H1 (cell line): ENCODE data around the gene GUCY1A2. TPM values are rescaled to one million over a fixed set of nuclear protein-coding genes. Genes with fewer than 3 reads are reported as not detected.

Experiments
- CTCF ChIA-PET: fragments of 300-600 bp; sonication (Branson Sonifier 250); formaldehyde crosslinking; loops from one replicate; lab custom pipeline; 2021; ENCODE audit not compliant: partially characterized antibody; lab: Charles Lee
- POLR2A ChIA-PET: fragments of 300-600 bp; sonication (Branson Sonifier 250); formaldehyde crosslinking; loops from one replicate; lab custom pipeline; 2021; ENCODE audit warnings: inconsistent platforms; ENCODE audit not compliant: partially characterized antibody; lab: Charles Lee
- DNase-seq, 2 experiments: peaks; one replicate each; pipeline versions ENCODE4 v3.0.0 to v3.0.0-alpha.2; 2010 to 2022; ENCODE audit warnings: low spot score in 2 of 2, low read depth in 1 of 2, mixed read lengths in 1 of 2
- FAIRE-seq: peaks from 2 replicates; lab custom pipeline; 2011; peaks lifted over from hg19 to GRCh38; lab: Jason Lieb, UNC
- H2AFZ ChIP-seq: 2 replicates; pipeline ENCODE4 v1.8.1; 2012; ENCODE audit warnings: low read length, inconsistent platforms
- H2AK5ac ChIP-seq: 2 replicates; pipeline ENCODE4 v1.6.1; 2013; ENCODE audit warnings: low read depth, low read length
- H2BK120ac ChIP-seq: replicated peaks from 2 replicates; pipeline ENCODE3; 2013; ENCODE audit warnings: low read depth, low read length, inconsistent platforms
- H2BK12ac ChIP-seq: 2 replicates; pipeline ENCODE4 v1.6.1; 2013; ENCODE audit warnings: low read depth, low read length
- H2BK15ac ChIP-seq: 2 replicates; pipeline ENCODE4 v1.6.1; 2013; ENCODE audit warnings: low read length
- H2BK20ac ChIP-seq: 2 replicates; pipeline ENCODE4 v1.6.1; 2013; ENCODE audit warnings: low read length
- H2BK5ac ChIP-seq: 2 replicates; pipeline ENCODE4 v1.6.1; 2013; ENCODE audit warnings: low read depth, low read length
- H3K14ac ChIP-seq: 2 replicates; pipeline ENCODE4 v1.6.1; 2013; ENCODE audit warnings: inconsistent platforms; ENCODE audit not compliant: insufficient read length
- H3K18ac ChIP-seq: 2 replicates; pipeline ENCODE4 v1.6.1; 2013; ENCODE audit warnings: low read length; ENCODE audit errors: extremely low read depth
- H3K23ac ChIP-seq: 2 replicates; pipeline ENCODE4 v1.6.1; 2013; ENCODE audit warnings: inconsistent platforms; ENCODE audit not compliant: insufficient read length
- H3K23me2 ChIP-seq: 2 replicates; pipeline ENCODE4 v1.6.1; 2013; ENCODE audit warnings: low read depth, low read length
- H3K27ac ChIP-seq: 2 replicates; pipeline ENCODE4 v1.6.1; 2011; ENCODE audit warnings: low read depth, low read length, inconsistent platforms
- H3K27me3 ChIP-seq, 4 experiments: replicated peaks in 1 of 4; 1 replicate in 1 of 4; 2 replicates in 3 of 4; pipeline versions ENCODE4 v1.6.1 to v1.8.1; 2011 to 2013; ENCODE audit warnings: low read length in 3 of 4, mild to moderate bottlenecking in 3 of 4, inconsistent platforms in 2 of 4, mixed read lengths in 2 of 4, moderate library complexity in 1 of 4; ENCODE audit not compliant: control insufficient read depth in 3 of 4, insufficient read depth in 3 of 4; ENCODE audit errors: extremely low read depth in 1 of 4
- H3K36me3 ChIP-seq, 4 experiments: 2 replicates each; pipeline versions ENCODE4 v1.6.1 to v1.8.1; 2011 to 2013; ENCODE audit warnings: mild to moderate bottlenecking in 4 of 4, low read length in 3 of 4, moderate library complexity in 2 of 4, control low read depth in 1 of 4, inconsistent platforms in 1 of 4; ENCODE audit not compliant: insufficient read depth in 4 of 4, control insufficient read depth in 2 of 4
- H3K4ac ChIP-seq: replicated peaks from 2 replicates; pipeline ENCODE3; 2013; ENCODE audit warnings: low read length, low read depth, mixed read lengths, inconsistent platforms; ENCODE audit not compliant: insufficient read length
- H3K4me1 ChIP-seq, 4 experiments: replicated peaks in 1 of 4; 1 replicate in 1 of 4; 2 replicates in 3 of 4; pipeline versions ENCODE4 v1.6.1 to v1.8.1; 2011 to 2013; ENCODE audit warnings: low read length in 3 of 4, inconsistent platforms in 2 of 4, mixed read lengths in 1 of 4; ENCODE audit not compliant: insufficient read depth in 4 of 4, control insufficient read depth in 3 of 4
- H3K4me2 ChIP-seq, 2 experiments: 2 replicates each; pipeline versions ENCODE4 v1.6.1 to v1.8.1; 2011 to 2013; ENCODE audit warnings: low read depth in 2 of 2, low read length in 2 of 2, control low read depth in 1 of 2, inconsistent platforms in 1 of 2, mild to moderate bottlenecking in 1 of 2; ENCODE audit not compliant: insufficient read depth in 1 of 2
- H3K4me3 ChIP-seq, 4 experiments: fragments of 200-600, 300-600 bp in 1 of 4; sonication (generic), shearing (Covaris generic), sonication (Bioruptor Twin) in 1 of 4; 2 replicates each; pipeline versions ENCODE4 v1.5.1 to v1.8.1; 2011 to 2016; ENCODE audit warnings: low read length in 4 of 4, low read depth in 3 of 4, control low read depth in 2 of 4, inconsistent platforms in 2 of 4, mild to moderate bottlenecking in 2 of 4, mixed read lengths in 1 of 4, moderate library complexity in 1 of 4; ENCODE audit not compliant: insufficient read depth in 2 of 4; ENCODE audit errors: extremely low read depth in 1 of 4
- H3K56ac ChIP-seq: replicated peaks from 2 replicates; pipeline ENCODE3; 2013; ENCODE audit warnings: low read depth, mild to moderate bottlenecking, mixed read lengths, low read length, inconsistent platforms; ENCODE audit not compliant: insufficient read length
- H3K79me1 ChIP-seq: 2 replicates; pipeline ENCODE4 v1.6.1; 2013; ENCODE audit warnings: low read depth, low read length, control low read depth
- H3K79me2 ChIP-seq, 2 experiments: 2 replicates each; pipeline versions ENCODE4 v1.6.1 to v1.8.1; 2012 to 2013; ENCODE audit warnings: low read length in 2 of 2, mild to moderate bottlenecking in 2 of 2, inconsistent platforms in 1 of 2; ENCODE audit not compliant: insufficient read depth in 2 of 2, control insufficient read depth in 1 of 2
- H3K9ac ChIP-seq, 4 experiments: replicated peaks in 1 of 4; 1 replicate in 1 of 4; 2 replicates in 3 of 4; pipeline versions ENCODE4 v1.6.1 to v1.8.1; 2011 to 2013; ENCODE audit warnings: low read depth in 3 of 4, low read length in 3 of 4, control low read depth in 2 of 4, mild to moderate bottlenecking in 2 of 4, moderate library complexity in 2 of 4, inconsistent platforms in 1 of 4; ENCODE audit errors: extremely low read depth in 1 of 4
- H3K9me3 ChIP-seq, 2 experiments: 2 replicates each; pipeline versions ENCODE4 v1.6.1 to v1.8.1; 2012 to 2013; ENCODE audit warnings: mild to moderate bottlenecking in 2 of 2, moderate library complexity in 2 of 2, control low read depth in 1 of 2, inconsistent platforms in 1 of 2, low read depth in 1 of 2, low read length in 1 of 2, mixed read lengths in 1 of 2; ENCODE audit not compliant: insufficient read depth in 2 of 2
- H4K20me1 ChIP-seq, 2 experiments: replicated peaks in 1 of 2; 2 replicates each; pipeline versions ENCODE3 to v1.8.1; 2011 to 2013; ENCODE audit warnings: inconsistent platforms in 2 of 2, low read length in 2 of 2, mild to moderate bottlenecking in 1 of 2; ENCODE audit not compliant: insufficient read depth in 2 of 2, control insufficient read depth in 1 of 2
- H4K5ac ChIP-seq: 2 replicates; pipeline ENCODE4 v1.6.1; 2013; ENCODE audit warnings: low read length, low read depth, mixed read lengths, inconsistent platforms; ENCODE audit not compliant: insufficient read length
- H4K8ac ChIP-seq: 2 replicates; pipeline ENCODE4 v1.8.0; 2013; ENCODE audit warnings: mild to moderate bottlenecking, moderate library complexity, low read length, inconsistent platforms; ENCODE audit not compliant: insufficient read depth; ENCODE audit errors: extremely low read depth
- H4K91ac ChIP-seq: replicated peaks from 2 replicates; pipeline ENCODE3; 2013; ENCODE audit warnings: low read length, mixed read lengths, inconsistent platforms; ENCODE audit not compliant: insufficient read length
- polyA plus RNA-seq, 7 experiments: library from polyadenylated mRNA; depleted of rRNA in 3 of 7; stranded (reverse) in 5 of 7; unstranded in 2 of 7; fragments of >200 nt in 5 of 7; fragments of 200-250 nt in 2 of 7; gene quantifications; 1 replicate in 5 of 7; 2 replicates in 1 of 7; 4 replicates in 1 of 7; pipeline versions ENCODE4 v1.2.1 to v1.2.3, GENCODE V29; 2011 to 2013; ENCODE audit warnings: missing spikeins in 2 of 7, mixed read lengths in 2 of 7
- total RNA-seq: library from RNA; stranded (reverse); fragmentation: NEBNext Ultra II Directional; extraction: Animal tissue kit (Norgen Biotek cat#: 25700); gene quantifications from 2 replicates; pipeline ENCODE4 v1.2.1, GENCODE V29; 2021
- TF ChIP-seq, protein P1 (sequence below): IDR thresholded peaks from 2 replicates; pipeline ENCODE4 v1.6.1; 2012; ENCODE audit warnings: inconsistent platforms

GUCY1A2 gene
- total and polyA plus RNA-seq, 2 of the 8 experiments (the other 6 are each of a cell fraction or from before 2014, with no cell fraction given): 0.11 to 1.9 TPM

DNA sequence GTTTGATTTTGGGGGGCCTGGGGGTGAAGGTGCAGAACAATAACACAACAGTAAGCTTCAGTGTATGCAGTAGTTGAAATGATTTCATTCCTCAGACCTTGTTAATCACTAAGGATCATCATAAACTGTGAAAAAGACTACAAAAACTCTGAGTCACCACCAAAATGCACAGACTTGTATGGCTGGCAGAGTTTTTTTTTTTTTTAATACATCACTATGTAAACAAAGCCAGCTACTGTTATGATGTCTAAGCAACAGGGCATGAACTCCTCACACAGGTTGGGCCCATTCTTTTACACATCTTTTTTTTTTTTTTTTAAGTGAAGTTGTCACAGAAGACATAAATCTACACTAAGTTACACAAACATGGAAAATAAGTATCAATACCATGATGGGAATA is 311.9 kb downstream of the GUCY1A2 start:
- Histone ChIP-seq H3K27ac (no peak overlapping the region), H3K9me3 (no peaks in the 10 kb centered on the region), H3K79me2 (no peaks in the 10 kb centered on the region), H3K4me2 (no peak overlapping the region), H2BK15ac (no peak overlapping the region), H3K56ac (no peak overlapping the region), H3K18ac (no peak overlapping the region), H2AK5ac (no peak overlapping the region), H3K14ac (no peak overlapping the region), H3K9ac (no peak overlapping the region), H4K91ac (no peak overlapping the region), H2BK12ac (no peak overlapping the region), H3K23ac (no peak overlapping the region), H4K5ac (no peak overlapping the region), H2BK20ac (no peak overlapping the region), H2BK5ac (no peak overlapping the region), H2BK120ac (no peak overlapping the region), H4K20me1 (no peaks in the 10 kb centered on the region), H2AFZ (no peak overlapping the region), H3K4me3 (no peak overlapping the region), H3K36me3 (no peaks in the 10 kb centered on the region), H3K23me2 (no peaks in the 10 kb centered on the region), H3K27me3 (no peaks in the 10 kb centered on the region), H4K8ac (no peak overlapping the region), H3K79me1 (no peaks in the 10 kb centered on the region), H3K4ac (no peak overlapping the region), H3K4me1 (no peaks in the 10 kb centered on the region)
- POLR2A ChIA-PET: no interaction called here
- no peak for DNase-seq
- CTCF ChIA-PET: interaction anchor here (0.6 kb wide), 1 partner anchor 212 kb away, joined by 5 read pairs; no protein-coding TSS in a partner anchor
- FAIRE-seq: no peak
- TF ChIP-seq, protein P1, sequence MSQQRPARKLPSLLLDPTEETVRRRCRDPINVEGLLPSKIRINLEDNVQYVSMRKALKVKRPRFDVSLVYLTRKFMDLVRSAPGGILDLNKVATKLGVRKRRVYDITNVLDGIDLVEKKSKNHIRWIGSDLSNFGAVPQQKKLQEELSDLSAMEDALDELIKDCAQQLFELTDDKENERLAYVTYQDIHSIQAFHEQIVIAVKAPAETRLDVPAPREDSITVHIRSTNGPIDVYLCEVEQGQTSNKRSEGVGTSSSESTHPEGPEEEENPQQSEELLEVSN: no peak
